GM21515 (cell line): ENCODE measurements around the gene C1orf87.
A peak's percentile ranks its signal among the peaks of the same experiment; 100 is the strongest.

Source experiments
- ATAC-seq: cut with Tn5 transposase; IDR thresholded peaks from one replicate; pipeline ENCODE4 v1.9.1; 2021; ENCODE audit not compliant: unreplicated experiment

C1orf87 gene

GRCh38 chr1:59949648-59950047 lies 123.9 kb downstream of the C1orf87 start:
- no peak for ATAC-seq

- ATAC-seq, result no peak
These were observed 124.6 kb downstream of the C1orf87 start for GRCh38 chr1:59948990-59949389.

- peak; percentile 93 for ATAC-seq
These were observed 126.3 kb downstream of the C1orf87 start for GRCh38 chr1:59947047-59947938.

GRCh38 chr1:59945790-59946189 lies 127.8 kb downstream of the C1orf87 start:
- no peak for ATAC-seq
